Neural crest cell (in vitro differentiated cells): ENCODE measurements around the gene SH3PXD2A. TPM values are rescaled to one million over a fixed set of nuclear protein-coding genes. Genes with fewer than 3 reads are reported as not detected.

Experiments
- DNase-seq: peaks from one replicate; pipeline ENCODE4 v3.0.0; 2021; ENCODE audit warnings: low read depth, mixed read lengths, low spot score
- H3K27ac Mint-ChIP-seq: one replicate; pipeline ENCODE4 v1.8.0; 2021; ENCODE audit warnings: mild to moderate bottlenecking, mixed read lengths; ENCODE audit not compliant: unreplicated experiment
- H3K27me3 Mint-ChIP-seq: 2 replicates; pipeline ENCODE4 v1.8.0; 2021; ENCODE audit warnings: low read depth, mild to moderate bottlenecking, mixed read lengths
- H3K36me3 Mint-ChIP-seq: 2 replicates; pipeline ENCODE4 v1.8.0; 2021; ENCODE audit warnings: low read depth, mild to moderate bottlenecking, mixed read lengths
- H3K4me1 Mint-ChIP-seq: 2 replicates; pipeline ENCODE4 v1.8.0; 2021; ENCODE audit warnings: mixed read lengths
- H3K4me3 Mint-ChIP-seq: one replicate; pipeline ENCODE4 v1.8.0; 2021; ENCODE audit warnings: mild to moderate bottlenecking, mixed read lengths
- H3K9me3 Mint-ChIP-seq: 2 replicates; pipeline ENCODE4 v1.8.0; 2021; ENCODE audit warnings: mixed read lengths
- total RNA-seq: library from RNA; stranded (reverse); gene quantifications from 2 replicates; pipeline ENCODE4 v1.2.1, GENCODE V29; 2021
- TF ChIP-seq, protein P1 (sequence below): fragments of 200-600 bp; sonication (generic); conservative IDR thresholded peaks from 2 replicates; pipeline ENCODE4 v1.5.0; 2021; ENCODE audit warnings: antibody characterized with exemption, mild to moderate bottlenecking

SH3PXD2A gene
- total RNA-seq, 1 donor from 2014 or later = 22.8 TPM

DNA sequence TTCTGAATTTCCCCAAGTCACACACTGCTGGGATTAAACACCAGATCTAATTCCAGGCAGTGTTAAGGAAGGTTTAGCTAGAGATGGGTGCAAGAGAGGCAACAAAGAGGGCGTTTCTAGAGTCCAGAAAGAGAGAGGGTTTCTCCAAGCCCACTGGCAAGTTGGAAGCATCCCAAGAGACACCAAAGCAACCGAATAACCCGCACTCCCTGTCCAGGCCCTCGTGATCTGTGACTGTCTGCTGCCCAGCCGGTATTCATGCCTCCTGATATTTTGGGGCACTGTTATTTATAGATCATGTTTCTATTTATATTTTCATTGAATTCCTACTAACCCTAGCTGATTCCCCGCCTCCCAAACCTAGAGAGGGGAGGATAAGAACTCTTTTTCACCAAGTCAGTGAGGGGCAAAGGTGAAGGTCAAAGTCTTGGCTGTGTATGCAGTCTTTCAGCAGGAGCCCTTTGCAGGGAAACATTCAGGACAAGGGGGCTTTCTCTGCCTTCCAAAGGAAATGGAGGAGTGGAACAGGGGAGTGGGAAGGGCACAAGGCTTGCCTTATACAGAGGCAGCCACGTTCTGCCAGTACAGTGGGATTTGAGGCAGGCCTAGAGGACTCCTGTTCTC lies 103.6 kb downstream of the SH3PXD2A start:
- Mint-ChIP-seq H3K27ac (peak overlapping the region; percentile 32), H3K4me3 (peak overlapping the region; percentile 18), H3K36me3 (peaks cover 3% of the 10 kb centered on the region), H3K4me1 (peaks cover 52% of the 10 kb centered on the region), H3K9me3 (no peaks in the 10 kb centered on the region), H3K27me3 (no peaks in the 10 kb centered on the region)
- DNase-seq = no peak
- TF ChIP-seq, protein P1, sequence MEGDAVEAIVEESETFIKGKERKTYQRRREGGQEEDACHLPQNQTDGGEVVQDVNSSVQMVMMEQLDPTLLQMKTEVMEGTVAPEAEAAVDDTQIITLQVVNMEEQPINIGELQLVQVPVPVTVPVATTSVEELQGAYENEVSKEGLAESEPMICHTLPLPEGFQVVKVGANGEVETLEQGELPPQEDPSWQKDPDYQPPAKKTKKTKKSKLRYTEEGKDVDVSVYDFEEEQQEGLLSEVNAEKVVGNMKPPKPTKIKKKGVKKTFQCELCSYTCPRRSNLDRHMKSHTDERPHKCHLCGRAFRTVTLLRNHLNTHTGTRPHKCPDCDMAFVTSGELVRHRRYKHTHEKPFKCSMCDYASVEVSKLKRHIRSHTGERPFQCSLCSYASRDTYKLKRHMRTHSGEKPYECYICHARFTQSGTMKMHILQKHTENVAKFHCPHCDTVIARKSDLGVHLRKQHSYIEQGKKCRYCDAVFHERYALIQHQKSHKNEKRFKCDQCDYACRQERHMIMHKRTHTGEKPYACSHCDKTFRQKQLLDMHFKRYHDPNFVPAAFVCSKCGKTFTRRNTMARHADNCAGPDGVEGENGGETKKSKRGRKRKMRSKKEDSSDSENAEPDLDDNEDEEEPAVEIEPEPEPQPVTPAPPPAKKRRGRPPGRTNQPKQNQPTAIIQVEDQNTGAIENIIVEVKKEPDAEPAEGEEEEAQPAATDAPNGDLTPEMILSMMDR = no peak

DNA sequence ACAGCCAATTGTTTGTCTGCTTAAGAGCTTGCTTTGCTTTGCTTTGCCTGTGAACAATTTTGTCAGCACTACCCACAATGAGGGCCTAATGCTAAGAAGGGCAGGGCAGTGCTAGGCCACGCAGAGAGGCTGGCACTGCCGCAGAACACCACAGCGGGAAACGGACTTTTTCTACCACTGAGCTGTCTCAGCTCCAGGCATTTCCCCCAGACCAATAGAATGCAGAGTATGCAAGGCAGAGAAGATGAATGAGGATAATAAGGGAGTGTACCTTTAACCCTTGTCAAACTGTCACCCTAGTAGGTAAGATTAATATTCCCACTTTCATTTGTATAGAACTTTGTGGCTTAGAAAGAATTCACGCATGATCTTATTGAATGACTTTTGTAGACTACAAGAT lies 104.5 kb downstream of the SH3PXD2A start:
- TF ChIP-seq, protein P1 = no peak
- no peaks in the 10 kb centered on the region for H3K27me3 Mint-ChIP-seq
- no peak overlapping the region for H3K27ac Mint-ChIP-seq
- peaks cover 58% of the 10 kb centered on the region for H3K4me1 Mint-ChIP-seq
- H3K36me3 Mint-ChIP-seq = peaks cover 3% of the 10 kb centered on the region
- no peak overlapping the region for H3K4me3 Mint-ChIP-seq
- no peak for DNase-seq
- no peaks in the 10 kb centered on the region for H3K9me3 Mint-ChIP-seq

DNA sequence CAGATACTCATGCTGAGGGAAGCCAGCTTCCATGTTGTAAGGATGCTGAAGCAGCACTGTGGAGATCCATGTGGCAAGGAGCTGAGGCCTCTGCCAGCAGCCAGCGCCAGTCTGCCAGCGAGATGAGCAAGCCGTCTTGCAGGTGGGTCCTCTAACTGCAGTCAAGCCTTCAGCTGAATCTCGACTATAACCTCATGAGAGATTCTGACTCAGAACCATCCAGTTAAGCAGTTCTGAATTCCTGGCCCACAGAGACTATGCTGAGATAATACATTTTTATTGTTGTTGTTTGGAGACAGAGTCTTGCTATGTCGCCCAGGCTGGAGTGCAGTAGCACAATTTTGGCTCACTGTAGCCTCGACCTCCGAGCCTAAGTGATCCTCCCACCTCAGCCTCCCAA lies 105.6 kb downstream of the SH3PXD2A start:
- Mint-ChIP-seq H3K27ac (peak overlapping the region; percentile 67), H3K36me3 (peaks cover 3% of the 10 kb centered on the region), H3K27me3 (no peaks in the 10 kb centered on the region), H3K4me3 (no peak overlapping the region), H3K9me3 (no peaks in the 10 kb centered on the region), H3K4me1 (peaks cover 65% of the 10 kb centered on the region)
- TF ChIP-seq, protein P1 = no peak
- DNase-seq = no peak

DNA sequence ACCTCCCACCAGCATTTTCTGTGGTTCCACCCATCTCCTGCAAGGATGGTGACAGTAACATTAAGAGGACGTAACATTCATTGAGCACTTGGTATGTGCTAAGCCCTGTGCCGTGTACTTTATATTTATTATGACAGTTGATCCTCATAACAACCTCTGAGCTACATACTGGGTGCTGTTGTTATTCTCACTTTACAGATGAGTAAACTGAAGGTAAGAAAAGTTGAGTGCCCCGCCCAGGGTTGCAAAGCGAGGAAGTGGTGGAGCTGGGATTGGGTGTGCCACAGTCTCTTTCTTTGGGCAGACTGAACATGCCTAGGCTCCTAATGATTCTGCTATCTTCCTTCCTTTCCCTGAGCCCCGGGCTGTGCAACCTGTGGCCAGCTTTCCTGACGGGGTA lies 107.4 kb downstream of the SH3PXD2A start:
- Mint-ChIP-seq H3K27me3 (no peaks in the 10 kb centered on the region), H3K4me1 (peaks cover 66% of the 10 kb centered on the region), H3K4me3 (no peak overlapping the region), H3K36me3 (no peaks in the 10 kb centered on the region), H3K27ac (peak overlapping the region; percentile 91), H3K9me3 (no peaks in the 10 kb centered on the region)
- DNase-seq = no peak
- TF ChIP-seq, protein P1 = no peak

DNA sequence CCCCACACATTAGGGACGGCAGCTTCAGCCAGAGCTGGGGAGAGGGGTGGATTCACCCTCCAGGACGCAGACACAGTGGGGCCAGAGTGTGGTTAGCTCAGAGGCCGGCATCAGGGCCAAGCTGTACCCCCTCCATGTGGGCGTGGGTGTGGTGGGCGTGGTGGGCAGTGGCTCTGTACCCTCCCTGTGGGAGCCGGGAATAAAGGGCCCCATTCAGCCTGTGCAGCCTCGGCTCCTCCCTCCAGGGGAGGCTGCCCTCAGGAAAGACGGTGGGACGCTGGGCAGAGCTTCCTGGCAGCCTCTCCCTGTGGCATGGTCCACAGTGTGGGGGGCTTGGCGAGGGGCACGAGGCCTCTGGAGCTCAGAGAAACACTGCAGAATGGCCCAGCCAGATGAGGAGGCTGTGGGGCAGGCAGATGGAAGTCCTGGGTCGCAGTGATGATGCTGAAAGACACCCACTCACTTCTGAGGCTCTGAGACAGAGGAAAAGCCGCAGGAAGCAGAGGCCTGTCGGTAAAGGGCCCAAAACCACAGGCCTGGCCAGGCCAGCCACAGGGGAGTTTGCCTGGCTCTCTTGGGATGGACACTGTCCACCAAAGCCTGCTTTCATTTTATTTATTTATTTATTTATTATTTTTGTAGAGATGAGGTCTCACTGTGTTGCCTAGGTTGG lies 108.0 kb downstream of the SH3PXD2A start:
- Mint-ChIP-seq H3K4me3 (no peak overlapping the region), H3K4me1 (peaks cover 69% of the 10 kb centered on the region), H3K9me3 (no peaks in the 10 kb centered on the region), H3K36me3 (no peaks in the 10 kb centered on the region), H3K27me3 (no peaks in the 10 kb centered on the region), H3K27ac (no peak overlapping the region)
- no peak for DNase-seq
- TF ChIP-seq, protein P1 = no peak
